ENCODE data around the gene FUOM.

FUOM gene

DNA sequence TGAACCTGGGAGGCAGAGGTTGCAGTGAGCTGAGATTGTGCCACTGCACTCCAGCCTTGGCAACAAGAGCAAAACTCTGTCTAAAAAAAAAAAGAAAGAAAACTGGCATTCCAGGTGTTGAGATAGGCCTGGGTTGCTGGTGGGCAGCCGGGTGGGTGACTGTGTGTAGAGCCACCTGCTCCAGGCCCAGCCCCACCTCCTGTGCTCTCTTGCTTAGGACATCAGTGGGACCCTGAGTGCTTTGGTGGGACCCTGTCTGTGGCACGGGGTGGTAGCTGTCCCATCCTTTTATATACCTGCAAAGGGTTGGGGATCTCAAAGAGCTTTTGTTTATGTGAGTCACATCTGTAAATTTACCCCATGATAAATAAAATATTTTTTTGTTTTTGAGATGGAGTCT lies 27.4 kb upstream of the FUOM start:
- TF ChIP-seq, protein P1, sequence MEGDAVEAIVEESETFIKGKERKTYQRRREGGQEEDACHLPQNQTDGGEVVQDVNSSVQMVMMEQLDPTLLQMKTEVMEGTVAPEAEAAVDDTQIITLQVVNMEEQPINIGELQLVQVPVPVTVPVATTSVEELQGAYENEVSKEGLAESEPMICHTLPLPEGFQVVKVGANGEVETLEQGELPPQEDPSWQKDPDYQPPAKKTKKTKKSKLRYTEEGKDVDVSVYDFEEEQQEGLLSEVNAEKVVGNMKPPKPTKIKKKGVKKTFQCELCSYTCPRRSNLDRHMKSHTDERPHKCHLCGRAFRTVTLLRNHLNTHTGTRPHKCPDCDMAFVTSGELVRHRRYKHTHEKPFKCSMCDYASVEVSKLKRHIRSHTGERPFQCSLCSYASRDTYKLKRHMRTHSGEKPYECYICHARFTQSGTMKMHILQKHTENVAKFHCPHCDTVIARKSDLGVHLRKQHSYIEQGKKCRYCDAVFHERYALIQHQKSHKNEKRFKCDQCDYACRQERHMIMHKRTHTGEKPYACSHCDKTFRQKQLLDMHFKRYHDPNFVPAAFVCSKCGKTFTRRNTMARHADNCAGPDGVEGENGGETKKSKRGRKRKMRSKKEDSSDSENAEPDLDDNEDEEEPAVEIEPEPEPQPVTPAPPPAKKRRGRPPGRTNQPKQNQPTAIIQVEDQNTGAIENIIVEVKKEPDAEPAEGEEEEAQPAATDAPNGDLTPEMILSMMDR (IDR thresholded peaks at IDR 0.05; ENCODE audit: extremely low read depth, missing control alignments): no peak
- no peak for DNase-seq (ENCODE audit: low spot score)

DNA sequence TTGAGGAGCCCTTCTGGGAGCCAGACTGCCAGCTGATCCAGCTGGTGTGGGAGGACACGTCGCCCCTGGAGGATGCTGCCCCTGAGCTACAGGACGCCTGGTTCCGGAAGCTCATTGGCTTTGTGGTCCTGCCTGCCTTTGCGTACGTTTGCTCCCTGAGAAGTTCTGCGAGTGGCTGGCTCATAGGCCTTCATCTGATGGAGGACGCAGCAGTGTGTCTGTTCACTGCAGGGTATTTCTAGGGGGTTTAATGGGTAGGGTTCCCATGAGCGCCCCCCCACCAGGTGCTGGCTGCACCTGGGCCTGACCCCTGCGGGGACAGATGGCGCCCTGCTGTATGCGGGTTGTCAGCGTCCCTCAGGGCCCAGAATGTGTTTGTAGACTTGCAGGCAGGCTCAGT lies 26.3 kb upstream of the FUOM start:
- DNase-seq (ENCODE audit: low spot score): no peak
- TF ChIP-seq, protein P1 (IDR thresholded peaks at IDR 0.05; ENCODE audit: extremely low read depth, missing control alignments): no peak

DNA sequence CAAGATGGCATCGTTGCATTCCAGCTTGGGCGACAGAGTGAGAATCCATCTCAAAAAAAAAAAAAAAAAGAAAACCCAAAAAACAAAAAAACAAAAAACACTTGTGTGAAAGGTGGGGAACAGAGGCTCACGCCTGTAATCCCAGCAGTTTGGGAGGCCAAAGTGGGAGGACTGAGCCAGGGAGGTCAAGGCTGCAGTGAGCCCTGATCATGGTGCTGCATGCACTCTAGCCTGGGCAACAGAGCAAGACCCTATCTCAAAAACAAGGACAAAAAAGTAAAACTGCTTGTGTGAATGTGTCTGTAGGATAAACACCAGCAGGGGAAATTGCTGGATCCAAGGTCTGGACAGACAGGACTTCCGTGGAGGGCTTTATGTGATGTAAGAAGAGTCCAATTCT lies 25.7 kb upstream of the FUOM start:
- TF ChIP-seq, protein P1 (IDR thresholded peaks at IDR 0.05; ENCODE audit: extremely low read depth, missing control alignments): no peak
- DNase-seq (ENCODE audit: low spot score): no peak

DNA sequence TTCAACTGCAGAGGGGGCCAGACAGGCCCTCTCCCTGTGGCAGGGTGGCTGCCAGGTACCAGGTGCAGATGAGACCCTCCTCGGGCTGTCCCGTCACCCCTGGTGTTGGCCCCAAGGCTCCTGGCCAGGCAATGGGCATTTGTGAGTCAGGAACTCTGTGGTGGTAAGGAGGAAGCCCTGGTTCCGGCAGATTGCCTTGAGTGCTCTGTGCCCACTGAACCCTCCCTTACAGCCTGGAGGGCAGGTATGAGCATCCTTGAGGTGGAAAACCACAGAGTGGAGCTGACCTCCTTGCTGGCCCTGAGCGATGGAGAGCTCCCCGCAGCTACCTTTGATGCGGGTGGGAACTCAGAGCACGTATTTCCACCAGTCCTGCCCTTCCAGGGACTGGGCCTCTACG lies 23.2 kb upstream of the FUOM start:
- no peak for DNase-seq (ENCODE audit: low spot score)
- TF ChIP-seq, protein P1 (IDR thresholded peaks at IDR 0.05; ENCODE audit: extremely low read depth, missing control alignments): no peak

DNA sequence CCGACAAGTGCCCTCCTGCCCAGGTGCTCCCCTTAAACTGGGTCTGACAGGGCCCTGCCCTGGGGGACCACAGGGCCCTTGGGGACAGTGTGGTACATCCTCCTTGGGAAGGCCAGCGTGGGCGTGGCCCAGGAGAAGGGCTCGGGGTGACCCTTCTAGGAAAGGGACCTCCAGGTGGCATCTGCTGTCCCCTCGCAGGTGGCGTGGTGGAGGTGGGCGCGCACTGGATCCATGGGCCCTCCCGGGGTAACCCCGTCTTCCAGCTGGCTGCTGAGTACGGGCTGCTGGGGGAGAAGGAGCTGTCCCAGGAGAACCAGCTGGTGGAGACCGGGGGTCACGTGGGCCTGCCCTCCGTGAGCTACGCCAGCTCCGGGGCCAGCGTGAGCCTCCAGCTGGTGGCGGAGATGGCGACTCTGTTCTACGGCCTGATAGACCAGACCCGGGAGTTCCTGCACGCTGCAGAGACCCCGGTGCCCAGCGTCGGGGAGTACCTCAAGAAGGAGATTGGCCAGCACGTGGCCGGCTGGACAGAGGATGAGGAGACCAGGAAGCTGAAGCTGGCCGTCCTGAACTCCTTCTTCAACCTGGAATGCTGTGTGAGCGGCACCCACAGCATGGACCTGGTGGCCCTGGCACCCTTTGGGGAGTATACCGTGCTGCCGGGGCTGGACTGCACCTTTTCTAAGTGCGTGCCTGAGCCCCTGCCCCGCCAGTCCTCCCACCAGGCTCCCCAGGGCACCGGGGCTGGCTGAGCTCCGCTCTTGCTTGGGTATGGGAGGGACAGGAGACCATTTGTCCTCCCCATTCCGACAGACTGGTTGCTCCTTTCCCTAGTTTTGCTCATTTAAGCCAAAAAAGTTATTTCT lies 22.2 kb upstream of the FUOM start:
- TF ChIP-seq, protein P1 (IDR thresholded peaks at IDR 0.05; ENCODE audit: extremely low read depth, missing control alignments): no peak
- DNase-seq (ENCODE audit: low spot score): no peak

DNA sequence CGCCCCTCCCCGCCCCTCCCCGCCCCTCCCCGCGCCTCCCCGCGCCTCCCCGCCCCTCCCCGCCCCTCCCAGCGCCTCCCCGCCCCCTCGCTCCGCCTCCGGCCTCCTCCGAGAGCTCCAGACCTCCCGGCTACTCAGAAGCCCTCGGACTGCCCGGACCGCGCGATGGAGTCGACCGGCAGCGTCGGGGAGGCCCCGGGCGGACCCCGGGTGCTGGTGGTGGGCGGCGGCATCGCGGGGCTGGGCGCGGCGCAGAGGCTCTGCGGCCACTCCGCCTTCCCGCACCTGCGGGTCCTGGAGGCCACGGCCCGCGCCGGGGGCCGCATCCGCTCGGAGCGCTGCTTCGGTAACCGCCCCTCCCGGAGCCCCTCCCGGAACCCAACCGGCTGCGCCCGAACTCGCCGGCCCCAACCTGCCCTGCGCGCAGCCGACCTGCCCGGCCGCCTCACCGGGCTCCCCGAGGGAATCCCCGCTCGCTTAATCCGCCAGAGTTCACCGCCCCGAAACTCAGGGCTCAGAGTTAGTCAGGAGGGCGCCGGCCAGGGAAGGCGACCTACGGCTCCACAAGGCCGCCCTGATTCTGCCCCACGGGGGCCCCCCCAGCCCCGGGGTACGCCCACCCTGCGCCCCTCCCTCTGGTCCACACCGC lies 21.5 kb upstream of the FUOM start, which contains the start of gene PAOX:
Gene PAOX (plus strand): TSS at position 111 of the 649 bp plus-strand sequence. CDS start 55 bp downstream, at position 166.
- peak; percentile 93 for DNase-seq (ENCODE audit: low spot score)
- TF ChIP-seq, protein P1 (IDR thresholded peaks at IDR 0.05; ENCODE audit: extremely low read depth, missing control alignments): no peak
